ENCODE data around the gene LUC7L. TPM values are rescaled to one million over a fixed set of nuclear protein-coding genes. Genes with fewer than 3 reads are reported as not detected.
A peak's percentile ranks its signal among the peaks of the same experiment; 100 is the strongest.

LUC7L gene
- total RNA-seq, 1 donor from 2014 or later, result 64.6 TPM

DNA sequence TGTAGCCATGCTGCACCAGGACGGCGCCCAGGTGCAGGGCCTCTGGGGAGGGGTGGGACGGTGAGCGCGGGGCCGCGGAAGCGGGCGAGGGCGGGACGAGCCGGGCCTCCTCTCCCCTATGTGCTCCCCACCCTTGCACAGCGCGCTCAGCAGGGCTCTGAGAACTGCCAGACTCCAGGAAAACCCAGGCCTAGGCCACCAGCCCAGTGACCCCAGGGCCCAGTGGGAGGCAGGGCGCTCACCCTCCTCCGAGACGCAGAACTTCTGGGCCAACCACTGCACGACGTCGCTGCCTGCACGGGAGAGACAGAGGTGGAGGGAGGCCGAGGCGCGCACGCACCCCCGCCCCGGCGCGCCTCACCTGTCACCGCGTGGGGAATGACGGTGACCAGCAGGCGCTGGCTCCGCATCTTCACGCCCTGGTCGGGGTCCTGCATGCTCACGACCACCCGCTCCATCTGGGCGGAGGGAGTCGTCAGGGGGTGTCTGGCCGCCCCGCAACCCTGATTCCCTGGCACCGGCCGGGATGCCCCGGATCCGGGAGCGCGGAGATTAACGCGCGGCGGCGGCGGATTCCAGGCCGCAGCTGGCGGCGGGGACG lies 45.9 kb upstream of the LUC7L start:
- peaks cover 5% of the 10 kb centered on the region for H3K4me1 Mint-ChIP-seq (ENCODE audit: low read depth)
- no peaks in the 10 kb centered on the region for H3K9me3 Mint-ChIP-seq (ENCODE audit: low read depth)
- H3K4me3 Mint-ChIP-seq (ENCODE audit: unreplicated experiment), result peak overlapping the region; percentile 66
- no peaks in the 10 kb centered on the region for H3K27me3 Mint-ChIP-seq (ENCODE audit: low read depth)
- TF ChIP-seq, protein P1, sequence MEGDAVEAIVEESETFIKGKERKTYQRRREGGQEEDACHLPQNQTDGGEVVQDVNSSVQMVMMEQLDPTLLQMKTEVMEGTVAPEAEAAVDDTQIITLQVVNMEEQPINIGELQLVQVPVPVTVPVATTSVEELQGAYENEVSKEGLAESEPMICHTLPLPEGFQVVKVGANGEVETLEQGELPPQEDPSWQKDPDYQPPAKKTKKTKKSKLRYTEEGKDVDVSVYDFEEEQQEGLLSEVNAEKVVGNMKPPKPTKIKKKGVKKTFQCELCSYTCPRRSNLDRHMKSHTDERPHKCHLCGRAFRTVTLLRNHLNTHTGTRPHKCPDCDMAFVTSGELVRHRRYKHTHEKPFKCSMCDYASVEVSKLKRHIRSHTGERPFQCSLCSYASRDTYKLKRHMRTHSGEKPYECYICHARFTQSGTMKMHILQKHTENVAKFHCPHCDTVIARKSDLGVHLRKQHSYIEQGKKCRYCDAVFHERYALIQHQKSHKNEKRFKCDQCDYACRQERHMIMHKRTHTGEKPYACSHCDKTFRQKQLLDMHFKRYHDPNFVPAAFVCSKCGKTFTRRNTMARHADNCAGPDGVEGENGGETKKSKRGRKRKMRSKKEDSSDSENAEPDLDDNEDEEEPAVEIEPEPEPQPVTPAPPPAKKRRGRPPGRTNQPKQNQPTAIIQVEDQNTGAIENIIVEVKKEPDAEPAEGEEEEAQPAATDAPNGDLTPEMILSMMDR (IDR thresholded peaks at IDR 0.05), result no peak
- no peak for DNase-seq (ENCODE audit: low spot score)
- H3K36me3 Mint-ChIP-seq (ENCODE audit: low read depth), result no peaks in the 10 kb centered on the region
- no peak overlapping the region for H3K27ac Mint-ChIP-seq (ENCODE audit: unreplicated experiment)

DNA sequence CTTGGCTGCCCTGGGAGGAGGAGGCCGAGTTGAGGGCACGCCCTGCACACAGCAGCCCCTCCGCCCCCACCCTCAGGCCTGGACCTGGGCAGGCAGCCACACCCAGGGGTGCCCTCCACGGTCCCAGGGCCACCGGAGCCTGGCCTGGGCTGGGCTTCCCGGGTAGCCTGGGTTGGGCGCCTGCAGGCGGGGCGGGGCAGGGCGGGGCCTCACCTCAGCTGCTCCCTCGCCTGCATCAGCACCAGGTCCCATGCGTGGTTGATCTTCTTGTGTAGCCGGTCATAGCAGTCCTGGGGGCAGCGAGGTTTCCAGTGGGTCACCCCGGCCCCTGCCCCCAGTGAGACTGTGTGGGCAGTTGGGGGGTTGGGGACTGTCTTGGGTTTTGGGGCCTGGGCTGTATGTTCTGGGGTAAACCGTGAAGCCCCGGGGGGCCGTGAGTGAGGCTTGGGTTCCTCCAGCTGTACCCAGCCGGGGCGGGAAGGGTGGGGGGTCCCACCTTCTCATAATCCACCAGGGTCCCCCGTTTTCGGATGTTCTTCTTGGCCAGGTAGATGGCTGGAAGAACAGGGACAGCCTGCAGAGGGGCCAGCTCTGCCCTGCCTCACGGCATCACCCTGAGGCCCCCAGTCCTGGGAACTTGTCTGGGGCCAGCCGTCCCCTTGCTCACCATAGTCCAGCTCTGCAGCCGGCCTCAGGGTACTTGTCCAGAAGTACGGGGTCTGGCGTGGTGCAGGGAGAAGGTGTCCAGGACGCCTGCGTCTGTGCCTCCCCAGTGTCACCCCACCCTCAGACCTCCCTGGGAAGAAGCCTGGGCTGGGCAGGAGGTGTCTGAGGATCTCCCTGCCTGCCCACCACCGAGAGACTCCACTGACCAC lies 44.5 kb upstream of the LUC7L start:
- Mint-ChIP-seq H3K9me3 (ENCODE audit: low read depth) (no peaks in the 10 kb centered on the region), H3K27ac (ENCODE audit: unreplicated experiment) (no peak overlapping the region), H3K4me1 (ENCODE audit: low read depth) (peaks cover 5% of the 10 kb centered on the region), H3K4me3 (ENCODE audit: unreplicated experiment) (no peak overlapping the region), H3K27me3 (ENCODE audit: low read depth) (no peaks in the 10 kb centered on the region), H3K36me3 (ENCODE audit: low read depth) (no peaks in the 10 kb centered on the region)
- TF ChIP-seq, protein P1 (IDR thresholded peaks at IDR 0.05), result no peak
- no peak for DNase-seq (ENCODE audit: low spot score)

DNA sequence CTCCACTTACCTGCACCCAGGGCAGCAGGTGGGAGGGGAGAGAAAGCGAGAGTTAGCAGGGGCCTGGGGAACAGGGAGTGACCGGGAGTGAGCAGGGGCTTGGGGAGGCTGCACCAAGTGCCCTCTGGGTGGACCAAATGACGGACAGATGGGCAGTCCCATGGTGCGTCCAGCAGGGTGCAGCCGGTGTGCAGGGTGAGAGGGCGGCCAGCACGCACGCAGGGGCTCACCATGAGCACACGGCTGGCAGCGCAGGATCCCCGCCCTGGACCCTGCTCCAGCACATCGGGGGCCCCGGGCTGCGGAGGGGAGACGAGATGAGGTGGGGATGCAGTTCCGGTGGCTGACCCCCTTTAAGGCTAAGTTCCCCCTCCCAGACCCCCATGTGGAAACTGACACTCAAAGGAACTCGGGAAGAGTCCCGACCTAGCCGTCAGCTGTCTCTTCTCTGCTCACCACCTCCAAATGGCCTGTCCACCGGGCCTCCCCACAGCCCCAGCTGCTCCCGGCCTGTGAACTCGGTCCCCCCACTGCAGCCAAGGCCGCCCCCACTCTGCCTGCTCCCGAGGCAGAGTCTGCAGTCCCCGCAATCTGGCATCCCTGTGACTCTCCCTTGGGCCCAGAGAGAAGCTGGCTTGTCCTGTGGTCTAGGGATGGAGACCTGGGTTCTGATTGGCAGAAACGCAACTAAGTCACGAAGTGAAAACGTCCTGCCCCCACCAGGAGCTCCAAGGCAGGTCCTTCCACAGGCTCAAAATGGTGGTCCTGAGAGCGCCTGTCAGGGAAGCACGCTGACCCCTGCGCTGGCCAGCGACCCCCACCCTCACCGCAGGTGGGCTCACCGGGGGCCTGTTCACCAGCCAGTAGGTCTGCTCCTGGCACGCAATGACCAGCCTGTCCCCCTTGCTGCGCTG lies 43.6 kb upstream of the LUC7L start:
- Mint-ChIP-seq H3K9me3 (ENCODE audit: low read depth) (no peaks in the 10 kb centered on the region), H3K4me3 (ENCODE audit: unreplicated experiment) (no peak overlapping the region), H3K4me1 (ENCODE audit: low read depth) (peaks cover 5% of the 10 kb centered on the region), H3K27ac (ENCODE audit: unreplicated experiment) (no peak overlapping the region), H3K27me3 (ENCODE audit: low read depth) (no peaks in the 10 kb centered on the region), H3K36me3 (ENCODE audit: low read depth) (no peaks in the 10 kb centered on the region)
- TF ChIP-seq, protein P1 (IDR thresholded peaks at IDR 0.05), result no peak
- DNase-seq (ENCODE audit: low spot score), result no peak

DNA sequence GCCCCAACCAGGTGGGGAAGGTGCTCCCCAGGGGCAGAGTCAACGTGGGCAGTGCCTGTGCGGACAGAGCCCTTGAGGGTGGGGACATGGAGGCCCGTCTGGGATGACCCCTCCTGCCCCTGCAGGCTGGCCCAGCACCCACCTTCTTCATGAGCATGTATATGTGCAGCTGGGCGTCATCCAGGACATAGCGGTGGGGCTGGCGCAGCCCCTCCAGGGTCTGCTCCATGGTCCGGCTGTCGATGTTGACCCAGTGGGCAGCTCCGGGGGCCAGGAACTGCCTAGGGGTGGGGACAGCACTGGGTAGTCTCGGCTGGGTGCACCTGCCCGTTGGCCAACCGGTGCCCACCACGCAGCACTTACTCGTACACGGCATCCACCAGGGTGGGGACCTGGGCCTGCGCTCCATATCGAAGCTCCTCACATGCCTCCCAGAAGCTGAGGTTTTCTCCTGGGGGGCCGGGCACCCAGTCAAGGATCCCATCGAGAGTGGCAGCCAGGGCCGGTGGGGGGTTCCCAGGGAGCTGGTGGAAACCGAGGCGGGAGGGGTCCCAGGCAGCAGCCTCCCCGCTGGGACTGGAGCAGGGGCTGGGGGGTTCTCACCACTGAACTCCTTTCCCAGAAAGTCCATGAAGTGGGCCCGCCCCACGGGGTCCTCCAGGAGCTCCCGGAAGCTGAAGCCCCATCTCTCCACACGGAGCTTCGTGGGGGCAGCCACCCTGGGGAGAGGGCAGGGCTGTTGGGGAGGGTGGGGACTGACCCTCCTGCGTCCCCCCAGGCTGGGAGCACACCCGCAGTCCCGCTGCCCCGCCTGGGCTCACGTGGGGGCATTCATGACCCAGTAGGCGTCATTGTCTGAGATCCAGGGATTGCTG lies 41.4 kb upstream of the LUC7L start:
- H3K27ac Mint-ChIP-seq (ENCODE audit: unreplicated experiment), result no peak overlapping the region
- peaks cover 7% of the 10 kb centered on the region for H3K4me1 Mint-ChIP-seq (ENCODE audit: low read depth)
- TF ChIP-seq, protein P1 (IDR thresholded peaks at IDR 0.05), result no peak
- H3K27me3 Mint-ChIP-seq (ENCODE audit: low read depth), result no peaks in the 10 kb centered on the region
- DNase-seq (ENCODE audit: low spot score), result peak; percentile 87
- no peak overlapping the region for H3K4me3 Mint-ChIP-seq (ENCODE audit: unreplicated experiment)
- H3K9me3 Mint-ChIP-seq (ENCODE audit: low read depth), result no peaks in the 10 kb centered on the region
- no peaks in the 10 kb centered on the region for H3K36me3 Mint-ChIP-seq (ENCODE audit: low read depth)

All from chondrocyte (in vitro differentiated cells).